ENCODE results near the gene PDAP1.
"Not testable (repeated sequence)": the region's sequence is repeated elsewhere in the genome, so short reads cannot be mapped to it uniquely, and the experiment has no call there.

PDAP1 gene

GRCh38 chr7:99424932-99425730 is 16.7 kb upstream of the PDAP1 start:
- DNase-seq (ENCODE audit: low read depth): no peak

GRCh38 chr7:99422625-99423024 is 14.2 kb upstream of the PDAP1 start:
- no peak for DNase-seq (ENCODE audit: low read depth)

GRCh38 chr7:99422186-99422585 is 13.8 kb upstream of the PDAP1 start:
- no peak for DNase-seq (ENCODE audit: low read depth)

DNA sequence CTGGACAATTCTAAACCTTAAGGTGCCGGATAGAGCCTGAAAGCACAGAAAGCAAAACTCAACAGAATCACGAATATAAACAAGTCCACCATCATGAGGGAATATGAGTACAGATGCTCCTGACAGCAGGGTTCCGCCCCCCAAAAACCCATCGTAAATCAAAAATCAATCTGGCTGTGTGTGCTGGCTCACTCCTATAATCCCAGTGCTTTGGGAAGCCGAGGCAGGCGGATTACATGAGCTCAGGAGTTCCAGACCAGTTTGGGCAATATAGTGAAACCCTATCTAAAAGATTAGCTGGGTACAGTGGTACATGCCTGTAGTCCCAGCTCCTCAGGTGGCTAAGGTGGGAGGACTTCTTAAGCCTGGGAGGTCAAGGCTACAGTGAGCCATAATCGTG is 12.6 kb upstream of the PDAP1 start:
- DNase-seq (ENCODE audit: low read depth): no peak

- DNase-seq (ENCODE audit: low read depth): no peak
Measured at GRCh38 chr7:99420213-99420612, 11.8 kb upstream of the PDAP1 start.

GRCh38 chr7:99419323-99420021 is 11.1 kb upstream of the PDAP1 start:
- DNase-seq (ENCODE audit: low read depth): no peak

- DNase-seq (ENCODE audit: low read depth): no peak
Measured at GRCh38 chr7:99418260-99418659, 9.9 kb upstream of the PDAP1 start.

- DNase-seq (ENCODE audit: low read depth): not testable (repeated sequence)
Measured at GRCh38 chr7:99415513-99416127, 7.2 kb upstream of the PDAP1 start.

DNA sequence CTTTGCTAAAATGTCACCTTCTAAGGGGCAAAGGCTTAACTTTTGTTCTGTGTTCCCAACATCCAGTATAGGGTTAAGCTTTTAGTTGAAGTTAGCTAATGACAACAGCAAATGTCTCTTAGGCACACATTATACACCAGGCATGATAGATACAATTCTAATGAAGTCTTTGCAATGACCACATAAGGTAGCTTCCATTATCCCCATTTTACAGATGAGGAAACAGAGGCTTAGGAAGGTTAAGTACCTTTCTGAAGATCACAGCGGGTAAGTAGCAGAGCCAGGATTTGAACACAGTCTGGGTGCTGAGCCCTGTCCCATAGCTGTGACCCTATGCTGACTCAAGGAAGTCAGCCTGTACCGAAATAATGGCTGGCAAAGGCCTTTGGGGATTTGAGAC is 2.2 kb upstream of the PDAP1 start:
- DNase-seq (ENCODE audit: low read depth): no peak

- no peak for DNase-seq (ENCODE audit: low read depth)
Measured at GRCh38 chr7:99409806-99410205, 1.4 kb upstream of the PDAP1 start.

DNA sequence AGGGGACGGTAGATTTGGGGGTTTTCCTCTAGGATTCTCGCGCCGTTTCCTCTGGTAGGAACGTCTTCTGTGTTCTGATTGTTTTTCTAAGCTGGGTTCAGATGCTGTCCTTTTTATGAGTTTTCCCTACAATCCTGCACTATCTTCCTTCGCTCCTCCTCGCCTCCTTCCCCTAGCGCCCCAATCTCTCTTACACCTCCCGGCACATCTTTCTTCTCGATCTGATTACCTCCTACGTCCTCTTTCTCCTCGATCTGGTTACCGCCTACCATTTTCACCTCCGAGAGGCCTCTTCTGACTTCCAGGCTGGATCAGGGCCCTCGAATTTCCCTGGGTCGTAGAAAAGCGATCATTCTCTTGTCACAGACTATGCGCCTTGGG is 785 bp upstream of the PDAP1 start:
- no peak for DNase-seq (ENCODE audit: low read depth)

GRCh38 chr7:99407872-99408378 is 472 bp downstream of the PDAP1 start:
- DNase-seq (ENCODE audit: low read depth): peak; percentile 40

DNA sequence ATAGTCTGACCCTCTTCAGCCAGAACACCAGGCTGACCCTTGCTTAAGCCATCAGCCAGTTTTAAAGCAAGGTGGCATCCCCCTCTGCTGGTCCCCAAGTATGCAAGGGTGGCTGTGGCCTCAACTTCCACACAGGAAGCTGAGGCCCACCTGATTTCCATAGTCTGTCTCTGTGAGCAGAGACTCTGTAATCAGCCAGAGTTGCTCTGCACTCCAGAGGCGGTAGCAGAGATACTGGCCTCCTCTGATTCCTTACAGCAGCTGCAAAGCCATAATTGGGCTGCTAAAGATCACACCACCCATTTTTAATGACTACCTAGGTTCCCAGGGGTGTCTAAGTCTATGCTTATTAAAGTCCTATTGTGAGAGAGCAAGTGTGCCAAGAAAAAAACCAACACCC is 1.8 kb downstream of the PDAP1 start:
- DNase-seq (ENCODE audit: low read depth): no peak

- no peak for DNase-seq (ENCODE audit: low read depth)
Measured at GRCh38 chr7:99404977-99405320, 3.4 kb downstream of the PDAP1 start.

DNA sequence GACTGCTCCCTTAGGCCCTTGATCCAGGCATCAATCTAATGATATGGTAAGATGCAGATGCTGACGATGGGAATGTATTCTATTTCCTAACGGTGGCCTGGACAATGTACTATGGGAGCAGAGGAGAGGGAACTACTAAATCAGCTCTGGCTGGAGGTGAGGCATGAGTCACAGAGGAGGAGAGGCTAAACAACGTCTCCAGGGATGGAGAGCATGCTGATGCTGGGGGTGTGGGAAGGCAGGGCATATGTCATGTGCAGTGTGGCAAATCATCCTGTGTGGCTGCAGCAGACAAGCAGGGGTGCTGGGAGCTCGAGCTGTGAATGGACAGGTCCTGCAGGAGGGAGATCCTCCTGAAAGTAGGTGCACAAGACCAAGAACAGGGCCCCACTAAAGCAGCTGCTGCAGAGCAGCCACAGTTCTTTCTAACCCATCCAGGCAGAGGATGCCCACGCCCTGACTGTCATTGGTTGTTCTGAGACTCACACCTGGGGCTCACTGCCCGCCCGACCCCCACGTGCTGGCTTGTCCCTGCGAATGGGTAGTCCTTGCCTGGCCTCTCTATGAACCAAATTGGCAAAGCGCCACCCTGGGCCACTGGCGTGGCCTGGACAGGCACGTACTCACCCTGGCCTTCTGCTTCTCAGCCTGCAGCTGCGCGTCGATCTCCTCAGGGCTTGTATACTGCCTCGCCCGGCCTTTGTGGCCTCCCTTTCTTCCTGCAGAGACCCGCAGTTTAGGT is 4.0 kb downstream of the PDAP1 start:
- no peak for DNase-seq (ENCODE audit: low read depth)

DNA sequence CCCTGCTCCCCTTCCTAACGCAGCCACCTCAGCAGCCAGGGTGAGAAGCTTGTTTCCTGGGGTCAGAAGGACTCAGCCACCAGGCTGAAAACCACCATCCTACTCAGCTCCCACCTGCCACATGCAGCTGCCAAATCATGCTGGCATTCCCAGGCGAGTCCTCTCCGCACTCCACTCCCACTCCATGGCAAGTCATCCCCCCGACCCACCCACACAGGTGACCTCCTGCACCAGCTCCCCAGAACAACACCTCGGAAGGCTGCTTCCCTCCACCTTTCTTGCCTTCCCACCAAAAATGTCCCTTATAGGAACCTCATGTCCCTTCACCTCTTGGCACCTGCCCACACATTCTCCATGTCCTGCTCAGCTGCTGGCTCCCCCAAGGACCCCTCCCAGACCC is 4.6 kb downstream of the PDAP1 start:
- DNase-seq (ENCODE audit: low read depth): no peak

- DNase-seq (ENCODE audit: low read depth): no peak
Measured at GRCh38 chr7:99402854-99403253, 5.5 kb downstream of the PDAP1 start.

- DNase-seq (ENCODE audit: low read depth): no peak
Measured at GRCh38 chr7:99399597-99399996, 8.8 kb downstream of the PDAP1 start.

DNA sequence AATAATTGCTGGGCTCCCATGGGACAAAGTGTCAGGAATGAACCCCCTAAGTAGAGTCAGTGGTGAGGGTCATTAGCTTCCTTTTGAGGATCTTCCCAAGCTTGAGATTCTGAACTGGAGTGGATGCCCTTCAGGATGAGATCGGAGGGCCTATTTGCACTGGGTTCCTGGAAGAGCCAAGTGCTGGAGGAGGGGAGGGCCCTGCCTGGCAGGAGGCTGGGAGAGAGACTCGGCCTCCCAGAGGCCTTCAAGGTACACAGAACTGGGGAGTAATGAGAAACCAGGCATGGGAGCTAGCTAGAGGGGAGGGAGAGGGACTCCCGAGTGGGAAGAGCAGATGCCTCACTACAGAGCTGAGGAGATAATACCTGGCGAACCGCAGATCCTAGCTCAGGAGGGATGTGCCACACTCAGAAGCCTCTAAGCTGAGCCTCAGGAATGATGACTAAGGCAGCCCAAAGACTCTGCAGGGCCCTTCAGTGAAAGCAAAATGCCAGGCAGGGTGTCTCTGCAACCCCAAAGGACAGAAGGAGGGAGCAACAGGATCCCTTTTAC is 9.4 kb downstream of the PDAP1 start:
- DNase-seq (ENCODE audit: low read depth): no peak

DNA sequence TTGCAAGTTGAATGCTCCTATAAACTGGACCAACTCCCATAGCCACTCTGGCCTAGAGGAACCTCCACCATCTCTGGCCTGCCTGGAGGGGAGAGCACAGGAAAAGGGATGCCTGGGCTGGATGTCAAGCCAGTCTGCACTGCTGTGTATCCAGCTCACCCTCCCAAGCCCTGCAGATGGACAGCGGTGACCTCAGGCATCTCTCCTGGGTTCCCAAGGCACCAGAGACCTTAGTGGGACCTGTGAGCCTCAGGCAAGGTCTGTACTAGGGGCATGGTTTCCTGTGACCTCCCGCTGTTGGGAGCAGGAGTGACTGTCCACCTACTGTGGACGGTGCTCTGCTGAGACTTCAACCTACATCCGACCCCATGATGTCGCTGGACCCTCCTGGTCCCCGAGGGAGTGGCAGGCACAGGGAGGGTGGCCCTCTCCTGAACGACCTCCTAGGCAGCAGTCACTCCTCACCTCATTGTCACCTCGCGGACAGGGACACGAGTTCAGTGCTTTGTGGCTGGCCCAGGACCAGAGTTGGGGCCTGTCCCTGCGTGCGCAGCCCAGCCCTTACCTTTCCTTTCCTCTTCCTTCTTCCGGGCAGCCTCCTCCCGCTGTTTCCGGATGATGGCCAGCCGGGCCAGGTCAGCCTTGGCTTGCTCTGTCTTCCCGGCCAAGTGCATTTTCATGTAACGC is 11.0 kb downstream of the PDAP1 start:
- no peak for DNase-seq (ENCODE audit: low read depth)

Data from non-pigmented ciliary epithelial cell (primary cell).